SU-DHL-6 (cell line): ENCODE results near the gene TENM4.

Experiments used
- CTCF ChIP-seq: fragments of 200-600 bp; sonication (generic); IDR thresholded peaks from one replicate; pipeline ENCODE4 v1.5.1; 2017; ENCODE audit warnings: antibody characterized with exemption, mild to moderate bottlenecking, low read length, moderate library complexity; ENCODE audit not compliant: insufficient read depth, poor library complexity, severe bottlenecking
- EZH2phosphoT487 ChIP-seq: fragments of 200-600 bp; sonication (generic), shearing (Covaris generic); conservative IDR thresholded peaks from 2 replicates; pipeline ENCODE4 v1.6.1; 2018; ENCODE audit warnings: mild to moderate bottlenecking, antibody characterized with exemption, low read length, moderate library complexity, mixed read lengths

DNA sequence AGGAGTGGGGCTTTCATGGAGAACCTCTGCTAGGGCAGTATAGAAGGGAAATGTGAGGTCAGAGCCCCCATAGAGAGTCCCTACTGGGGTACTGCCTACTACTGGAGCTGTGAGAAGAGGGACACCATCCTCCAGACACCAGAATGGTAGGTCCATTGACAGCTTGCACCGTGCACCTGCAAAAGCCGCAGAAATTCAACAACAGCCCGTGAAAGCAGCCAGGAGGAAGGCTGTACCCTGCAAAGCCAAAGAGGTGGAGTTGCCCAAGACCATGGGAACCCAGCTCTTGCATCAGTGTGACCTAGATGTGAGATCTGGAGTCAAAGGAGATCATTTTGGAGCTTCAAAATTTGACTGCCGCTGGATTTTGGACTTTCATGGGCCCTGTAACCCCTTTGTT, 245.6 kb downstream of the TENM4 start:
- TF ChIP-seq CTCF (no peak), EZH2phosphoT487 (no peak)
